SKM-1 (cell line): ENCODE measurements around the gene SMOC2.

Source experiments
- DNase-seq: peaks from one replicate; lab custom pipeline; 2025; ENCODE audit not compliant: unreplicated experiment; lab: John Stamatoyannopoulos, UW

The SMOC2 gene

GRCh38 chr6:168619560-168620314, 178.8 kb downstream of the SMOC2 start:
- no peak for DNase-seq

- no peak for DNase-seq
Measured at GRCh38 chr6:168620578-168620977, 179.6 kb downstream of the SMOC2 start.

- no peak for DNase-seq
Measured at GRCh38 chr6:168623736-168624135, 182.8 kb downstream of the SMOC2 start.

GRCh38 chr6:168624540-168624939, 183.6 kb downstream of the SMOC2 start:
- DNase-seq = no peak

GRCh38 chr6:168624948-168625347, 184.0 kb downstream of the SMOC2 start:
- no peak for DNase-seq

GRCh38 chr6:168625602-168626001, 184.6 kb downstream of the SMOC2 start:
- no peak for DNase-seq

- no peak for DNase-seq
Measured at GRCh38 chr6:168626046-168626602, 185.1 kb downstream of the SMOC2 start.

GRCh38 chr6:168627506-168628175, 186.7 kb downstream of the SMOC2 start:
- DNase-seq = no peak

GRCh38 chr6:168628176-168628553, 187.2 kb downstream of the SMOC2 start:
- DNase-seq = no peak

- no peak for DNase-seq
Measured at GRCh38 chr6:168628732-168629245, 187.8 kb downstream of the SMOC2 start.

- DNase-seq = no peak
Measured at GRCh38 chr6:168631564-168631963, 190.6 kb downstream of the SMOC2 start.

GRCh38 chr6:168632694-168633093, 191.7 kb downstream of the SMOC2 start:
- DNase-seq = no peak

GRCh38 chr6:168634541-168635328, 193.8 kb downstream of the SMOC2 start:
- DNase-seq = no peak

GRCh38 chr6:168636147-168637004, 195.4 kb downstream of the SMOC2 start:
- no peak for DNase-seq

- DNase-seq = no peak
Measured at GRCh38 chr6:168637834-168638233, 196.8 kb downstream of the SMOC2 start.

- no peak for DNase-seq
Measured at GRCh38 chr6:168638468-168639271, 197.7 kb downstream of the SMOC2 start.

GRCh38 chr6:168640181-168640580, 199.2 kb downstream of the SMOC2 start:
- no peak for DNase-seq

- DNase-seq = no peak
Measured at GRCh38 chr6:168640768-168641167, 199.8 kb downstream of the SMOC2 start.

- no peak for DNase-seq
Measured at GRCh38 chr6:168641446-168641845, 200.5 kb downstream of the SMOC2 start.

- DNase-seq = no peak
Measured at GRCh38 chr6:168643401-168643800, 202.4 kb downstream of the SMOC2 start.
